Stimulated activated naive CD4-positive, alpha-beta T cell treated with Interleukin-2 at 50 U/mL for 16 hours (primary cell): ENCODE results near the gene LCNL1.

Source experiments
- DNase-seq: peaks from one replicate; lab custom pipeline; 2025; lab: John Stamatoyannopoulos, UW

The LCNL1 gene

DNA sequence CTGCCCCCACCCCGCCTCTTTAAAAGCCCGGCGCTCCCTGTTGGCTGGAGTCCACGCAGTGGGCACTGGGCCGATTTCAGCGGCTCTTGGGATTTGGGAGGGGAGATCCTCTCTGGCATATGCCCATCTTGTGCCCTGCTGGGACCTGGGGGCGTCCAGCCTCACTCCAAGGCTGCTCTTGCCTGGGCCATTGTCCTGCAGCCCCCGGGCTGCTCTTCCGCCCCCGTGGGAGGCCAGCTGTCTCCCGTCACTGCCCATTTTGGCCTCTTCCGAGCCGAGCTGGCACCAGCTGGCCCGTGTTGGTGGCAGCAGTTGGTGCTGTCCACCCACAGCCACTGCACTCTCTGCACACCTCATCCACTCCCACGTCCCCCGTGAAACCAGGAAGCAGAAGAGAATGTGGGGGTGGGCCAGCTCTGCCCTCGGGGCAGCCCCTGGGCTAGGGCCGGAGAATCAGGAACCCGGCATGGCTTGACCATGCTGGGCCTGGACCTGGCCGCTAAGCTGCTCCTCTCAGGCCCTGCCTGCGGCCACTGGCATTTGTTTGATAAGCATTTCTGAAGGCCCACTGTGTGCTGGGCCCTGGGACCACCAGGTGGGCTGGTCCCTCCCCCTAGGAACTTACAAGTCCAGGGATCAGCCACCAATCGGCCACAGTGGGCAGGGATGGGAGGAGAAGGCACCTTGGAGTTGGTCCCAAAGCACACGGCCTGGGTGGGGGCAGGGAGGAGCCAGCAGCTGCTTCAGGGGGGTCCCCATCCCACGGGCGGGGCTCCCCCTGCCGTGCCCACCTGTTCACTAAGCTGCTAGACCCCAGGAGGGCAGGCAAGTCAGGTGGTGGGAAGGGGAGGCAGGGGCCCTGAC lies 35.5 kb upstream of the LCNL1 start:
- DNase-seq, result no peak

DNA sequence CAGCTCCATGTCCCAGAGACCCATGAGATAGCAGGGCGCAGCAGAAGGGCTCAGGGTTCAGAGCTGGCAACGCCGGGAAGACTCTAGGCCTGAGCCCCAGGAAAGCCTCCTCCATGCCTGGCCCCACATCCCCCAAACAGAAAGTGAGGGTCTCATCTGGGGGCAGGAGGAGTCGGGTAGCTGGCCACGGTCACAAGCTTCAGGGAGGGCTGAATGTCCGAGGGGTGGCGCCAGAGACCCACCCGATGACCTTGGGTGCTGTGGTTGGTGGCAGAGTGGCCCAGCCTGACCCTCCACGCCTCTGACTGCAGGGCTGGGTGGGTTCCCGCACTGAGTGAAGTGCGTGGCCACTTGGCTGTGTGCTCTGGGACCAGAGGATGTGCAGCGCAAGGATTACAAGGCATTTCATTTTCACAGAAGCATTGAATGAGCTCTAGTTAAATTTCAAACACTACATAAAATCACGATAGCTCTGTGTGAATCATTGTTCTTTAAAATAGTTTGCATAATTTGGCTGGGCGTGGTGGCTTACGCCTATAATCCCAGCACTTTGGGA lies 34.8 kb upstream of the LCNL1 start:
- no peak for DNase-seq

DNA sequence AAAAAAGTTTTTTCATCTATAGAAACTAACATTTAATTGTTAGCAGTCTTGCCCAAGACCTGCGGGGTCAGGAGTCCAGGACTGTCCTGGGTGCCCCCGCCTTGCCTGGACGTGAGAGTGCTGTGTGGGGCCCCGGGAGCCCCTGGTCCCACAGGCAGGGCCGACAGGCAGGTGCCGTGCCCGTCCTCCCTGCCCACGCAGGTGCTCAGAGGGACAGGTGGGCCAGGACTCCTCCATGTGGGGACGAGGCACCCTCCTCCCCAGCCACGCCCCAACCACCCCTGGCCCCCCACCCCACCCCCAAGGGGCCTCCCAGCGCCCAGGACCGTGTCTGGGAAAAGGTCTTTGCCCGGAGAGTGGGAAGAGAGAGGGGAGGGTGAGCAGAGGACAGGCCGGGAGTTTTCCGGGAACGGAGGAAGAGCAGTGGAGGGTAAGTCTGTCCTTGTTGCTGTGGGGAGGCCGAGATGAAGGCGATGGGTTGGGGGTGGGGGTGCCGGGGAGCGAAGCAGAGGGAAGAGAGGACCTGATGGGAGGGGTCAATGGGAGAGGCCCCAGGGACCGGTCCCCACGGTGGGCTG lies 33.5 kb upstream of the LCNL1 start:
- DNase-seq, result no peak

DNA sequence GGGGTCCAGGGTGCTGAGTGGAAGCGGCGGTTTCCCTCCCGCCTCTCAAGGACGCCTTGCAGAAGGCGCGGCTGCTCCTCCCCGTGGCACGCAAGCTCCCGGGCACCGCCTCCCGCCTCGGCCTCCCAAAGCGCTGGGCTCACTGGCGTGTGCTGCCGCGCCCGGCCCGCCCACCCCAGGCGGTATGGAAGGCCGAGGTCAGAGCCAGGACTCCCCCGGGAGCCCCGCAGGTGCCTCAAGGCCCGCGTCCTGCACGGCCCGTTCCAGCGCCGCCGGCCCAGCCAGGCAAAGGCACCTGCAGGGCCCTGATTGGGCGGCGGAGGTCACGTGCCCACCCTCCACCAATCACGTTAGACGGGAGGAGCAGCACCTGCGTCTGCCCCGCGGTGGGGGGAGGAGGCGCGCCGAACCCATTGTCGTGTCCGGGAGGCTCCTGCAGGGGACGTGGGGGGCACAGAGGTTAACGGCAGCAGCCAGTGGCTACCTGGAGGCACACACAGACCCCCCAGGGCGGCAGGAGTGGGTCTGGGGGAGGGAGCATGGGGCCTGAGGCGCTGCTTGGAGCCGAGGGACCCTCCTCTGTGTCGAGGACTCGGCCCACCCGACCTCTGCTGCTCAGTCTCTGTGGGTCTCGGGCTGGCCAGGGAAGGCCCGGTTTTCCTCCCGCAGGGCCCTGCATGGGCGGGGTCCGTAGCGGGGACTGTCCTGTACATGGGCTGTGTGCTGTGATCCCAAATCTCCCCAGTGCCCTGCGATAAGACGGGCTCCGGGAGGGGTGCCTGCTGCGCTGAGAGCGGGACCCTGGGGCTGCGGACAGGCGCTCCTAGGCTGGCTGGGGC lies 32.8 kb upstream of the LCNL1 start:
- DNase-seq, result peak; percentile 94

DNA sequence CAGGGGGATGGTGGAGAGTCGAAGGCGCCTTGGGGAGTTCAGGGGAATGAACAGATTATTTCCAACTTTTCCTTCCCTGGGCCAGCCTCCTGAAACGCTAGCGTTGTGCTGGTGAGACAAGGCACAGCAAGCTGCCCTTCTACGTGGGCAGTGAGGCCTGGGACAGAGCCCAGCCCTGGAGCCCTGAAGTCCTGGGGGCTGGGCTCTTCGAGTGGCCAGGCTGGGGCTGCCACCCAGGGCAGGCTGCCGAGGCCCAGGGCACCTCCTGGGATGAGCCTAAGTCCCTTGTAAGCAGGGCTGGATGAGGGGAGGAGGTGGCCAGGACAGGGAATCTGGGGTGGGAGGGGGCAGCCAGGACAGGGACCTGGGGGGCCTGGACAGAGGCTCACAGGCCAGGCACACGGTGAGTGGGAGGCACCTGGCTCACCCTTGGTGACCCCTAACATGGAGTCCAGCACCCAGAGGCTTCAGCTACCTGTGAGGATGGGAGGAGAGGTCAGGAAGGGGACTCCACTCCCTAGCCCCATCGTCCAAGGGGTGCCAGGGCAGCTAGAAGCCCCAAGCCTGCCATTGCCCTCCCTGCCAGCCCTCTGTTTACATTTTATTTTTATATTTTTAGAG lies 32.0 kb upstream of the LCNL1 start:
- no peak for DNase-seq

DNA sequence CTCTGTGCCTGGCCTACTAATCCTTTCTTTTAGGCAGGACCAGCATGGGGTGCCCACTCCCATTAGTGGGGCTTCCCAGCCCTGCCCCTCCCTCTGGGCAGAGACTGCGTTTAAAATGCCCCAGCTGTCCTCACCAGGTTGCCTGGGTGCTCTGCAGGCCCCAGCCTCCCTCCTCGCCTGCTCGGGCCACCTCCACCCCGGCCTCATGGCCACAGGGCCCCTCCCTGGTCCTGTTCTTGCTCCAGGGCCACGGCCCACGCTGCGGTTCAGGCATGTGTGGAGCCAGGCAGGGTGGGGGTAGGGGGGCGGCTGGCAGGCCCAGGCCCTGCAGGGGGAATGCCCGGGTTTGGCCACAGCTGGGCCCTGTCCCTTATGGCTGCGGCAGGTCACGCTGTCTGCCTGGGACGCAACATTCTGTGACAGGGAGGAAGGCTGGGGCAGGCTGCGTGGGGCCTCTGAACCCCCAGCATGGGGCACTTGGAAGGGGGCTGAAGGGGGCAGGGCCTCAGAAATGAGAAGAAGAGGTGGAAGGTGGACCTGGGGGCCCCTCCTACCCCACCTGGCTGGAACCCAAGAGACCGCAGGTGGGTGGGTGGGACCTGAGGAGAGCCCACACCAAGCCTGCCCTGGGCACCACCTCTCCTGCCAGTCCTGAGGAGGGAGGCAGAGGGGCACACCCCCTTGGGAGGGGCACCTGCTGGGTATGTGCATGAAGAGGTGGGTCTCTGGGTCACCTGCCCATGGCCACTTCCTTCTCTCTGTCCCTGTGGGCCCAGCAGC lies 31.1 kb upstream of the LCNL1 start, which contains the start of gene LCN12:
Gene LCN12, plus strand, starts transcription at position 733 of the 780 bp plus-strand sequence. CDS start 55 bp downstream, outside the sequence.
- no peak for DNase-seq

DNA sequence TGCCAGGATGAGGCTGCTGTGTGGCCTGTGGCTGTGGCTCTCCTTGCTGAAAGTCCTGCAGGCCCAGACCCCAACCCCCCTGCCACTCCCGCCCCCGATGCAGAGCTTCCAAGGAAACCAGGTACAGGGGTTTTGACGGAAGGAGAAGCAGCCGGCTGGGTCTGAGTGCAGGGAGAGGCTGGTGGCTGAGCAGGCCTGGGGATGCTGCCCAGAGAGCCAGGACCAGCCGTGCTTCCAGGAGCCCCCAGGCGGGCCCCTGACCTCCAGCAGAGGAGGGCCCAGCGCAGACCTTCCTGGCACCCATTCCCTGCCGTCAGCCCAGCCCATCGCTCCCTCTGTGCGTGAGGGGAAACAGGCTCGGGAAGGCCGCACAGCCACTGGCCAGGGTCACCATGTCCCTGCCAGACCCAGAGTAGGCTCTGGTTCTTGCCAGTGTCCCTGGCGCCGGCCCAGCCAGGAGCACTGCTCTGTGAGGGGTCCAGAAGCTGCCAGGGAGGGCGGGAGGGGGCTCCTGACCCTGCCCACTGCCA lies 30.4 kb upstream of the LCNL1 start:
- no peak for DNase-seq

DNA sequence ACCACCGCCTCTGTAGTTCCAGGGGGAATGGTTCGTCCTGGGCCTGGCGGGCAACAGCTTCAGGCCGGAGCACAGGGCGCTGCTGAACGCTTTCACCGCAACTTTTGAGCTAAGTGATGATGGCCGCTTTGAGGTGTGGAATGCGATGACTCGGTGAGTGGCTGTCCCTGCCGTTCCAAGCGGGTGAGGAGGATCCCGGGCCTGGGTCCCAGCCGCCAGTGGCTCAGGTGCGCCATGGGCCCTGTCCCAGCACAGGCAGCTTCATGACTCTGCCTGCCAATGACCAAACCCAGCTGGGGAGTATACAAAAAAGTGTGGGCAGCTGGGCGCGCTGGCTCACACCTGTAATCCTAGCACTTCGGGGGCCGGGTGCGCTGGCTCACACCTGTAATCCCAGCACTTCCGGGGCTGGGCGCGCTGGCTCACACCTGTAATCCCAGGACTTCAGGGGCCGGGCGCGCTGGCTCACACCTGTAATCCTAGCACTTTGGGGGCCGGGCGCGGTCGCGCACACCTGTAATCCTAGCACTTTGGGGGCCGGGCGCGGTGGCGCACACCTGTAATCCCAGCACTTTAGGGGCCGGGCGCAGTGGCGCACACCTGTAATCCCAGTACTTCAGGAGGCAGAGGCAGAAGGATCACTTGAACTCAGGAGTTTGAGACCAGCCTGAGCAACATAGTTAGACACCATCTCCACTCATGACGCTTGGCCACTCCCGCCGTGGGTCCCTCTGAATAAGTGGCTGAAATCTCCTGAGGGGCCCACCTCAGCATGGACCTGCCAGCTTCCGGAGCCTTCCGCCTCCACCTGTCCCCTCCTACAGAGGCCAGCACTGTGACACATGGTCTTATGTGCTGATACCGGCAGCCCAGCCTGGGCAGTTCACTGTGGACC lies 29.7 kb upstream of the LCNL1 start:
- DNase-seq, result no peak

DNA sequence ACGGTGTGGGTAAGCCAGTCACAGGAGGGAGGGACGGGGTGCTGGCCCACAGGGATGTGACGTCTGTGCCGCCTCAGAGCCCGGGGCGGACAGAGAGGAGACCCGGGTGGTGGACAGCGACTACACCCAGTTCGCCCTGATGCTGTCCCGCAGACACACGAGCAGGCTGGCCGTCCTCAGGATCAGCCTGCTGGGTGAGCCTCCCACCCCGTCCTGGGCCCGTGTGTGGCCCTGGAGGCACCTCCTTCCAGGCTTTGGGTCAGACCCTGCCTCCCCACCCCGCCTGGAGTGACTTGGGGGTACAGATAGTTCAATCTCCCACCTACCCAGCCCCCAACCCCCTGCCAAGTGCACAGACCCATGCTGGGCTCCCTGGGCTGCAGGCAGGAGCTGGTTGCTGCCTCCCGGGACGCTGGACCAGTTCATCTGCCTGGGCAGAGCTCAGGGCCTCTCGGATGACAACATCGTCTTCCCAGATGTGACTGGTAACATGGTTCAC lies 29.0 kb upstream of the LCNL1 start:
- DNase-seq, result no peak

DNA sequence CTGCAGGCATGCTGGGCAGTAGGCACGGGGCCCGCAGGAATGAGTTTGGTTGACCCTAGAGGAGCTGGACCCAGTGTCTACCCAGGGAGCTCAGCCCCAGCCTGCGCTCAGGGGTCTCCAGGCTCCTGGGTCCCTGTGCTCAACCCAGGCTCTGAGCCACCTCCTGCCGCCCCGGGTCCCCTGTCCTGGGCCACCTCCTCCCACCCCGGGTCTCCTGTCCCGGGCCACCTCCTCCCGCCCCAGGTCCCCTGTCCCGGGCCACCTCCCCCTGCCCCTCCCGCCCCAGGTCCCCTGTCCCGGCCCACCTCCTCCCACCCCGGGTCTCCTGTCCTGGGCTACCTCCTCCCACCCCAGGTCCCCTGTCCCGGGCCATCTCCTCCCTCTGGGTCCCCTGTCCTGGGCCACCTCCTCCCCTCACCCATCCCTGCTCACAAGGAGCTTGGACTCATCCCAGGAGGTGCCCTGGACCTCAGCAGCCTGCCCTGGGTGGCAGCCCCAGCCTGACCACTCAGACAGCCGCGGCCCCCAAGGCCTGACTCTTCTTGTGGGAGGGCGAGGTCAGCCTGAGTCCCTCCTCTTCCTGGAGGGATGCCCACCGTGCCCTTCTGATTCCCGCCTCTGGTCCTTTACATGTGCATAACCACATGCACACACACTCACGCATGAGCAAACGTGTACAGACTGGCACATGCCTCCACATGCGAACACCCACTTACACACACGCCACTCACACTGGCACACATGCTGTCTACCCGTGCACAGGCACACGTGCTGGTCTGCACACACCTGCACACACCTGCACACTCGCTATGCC lies 28.3 kb upstream of the LCNL1 start:
- no peak for DNase-seq

DNA sequence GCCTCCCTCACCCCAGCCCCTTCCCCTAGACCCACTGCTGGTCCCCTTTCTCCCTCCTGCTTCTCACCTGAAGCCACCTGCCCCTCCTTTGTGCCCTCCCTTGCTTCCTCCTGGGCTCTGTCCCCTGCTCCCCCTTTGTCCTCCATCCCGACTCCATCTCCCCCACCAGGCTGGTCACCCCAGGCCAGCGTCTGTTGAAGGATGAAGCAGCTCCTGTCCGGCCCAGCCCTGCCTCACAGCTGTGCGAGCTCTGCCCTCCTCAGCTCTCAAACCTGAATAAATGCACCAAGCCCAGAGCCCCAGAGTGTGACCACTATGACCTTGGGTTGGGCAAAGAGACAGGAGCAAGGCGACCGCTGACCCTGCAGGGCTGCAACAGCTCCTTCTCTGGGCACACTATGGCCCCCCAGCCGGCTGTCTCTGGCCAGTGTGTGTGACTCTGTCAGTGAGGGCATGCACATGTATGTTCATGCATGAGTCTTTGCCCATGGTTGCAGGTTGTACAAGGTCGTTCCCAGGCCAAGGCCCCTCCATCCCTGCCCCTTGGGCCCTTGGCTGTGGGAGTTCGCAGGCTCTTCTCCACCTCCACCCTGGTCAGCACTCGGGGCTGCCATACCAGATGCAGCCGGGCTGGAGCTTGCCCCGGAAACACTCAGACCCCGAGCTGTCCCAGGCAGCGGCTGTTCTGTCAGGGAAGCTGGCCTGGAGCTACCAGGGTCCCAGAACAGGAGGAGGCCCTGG lies 27.4 kb upstream of the LCNL1 start:
- no peak for DNase-seq

DNA sequence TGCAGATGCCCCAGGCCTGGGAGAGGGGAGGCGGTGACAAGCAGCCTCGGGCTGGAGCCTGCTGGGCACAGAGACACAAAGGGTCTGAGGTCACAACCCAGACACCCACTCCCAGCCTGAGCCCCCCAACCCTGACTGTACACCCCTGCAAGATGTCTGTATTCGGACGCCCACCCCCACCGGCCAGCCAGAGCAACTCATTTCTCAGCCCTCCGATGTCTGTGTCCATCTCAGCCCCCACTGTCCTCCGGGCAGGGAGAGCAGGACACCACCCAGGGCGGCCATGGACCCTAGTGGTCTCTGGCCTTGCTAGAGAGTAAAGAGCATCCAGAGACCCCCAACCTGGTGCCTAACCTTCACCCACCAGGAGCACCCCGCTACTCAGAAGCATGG lies 26.9 kb upstream of the LCNL1 start:
- DNase-seq, result no peak

DNA sequence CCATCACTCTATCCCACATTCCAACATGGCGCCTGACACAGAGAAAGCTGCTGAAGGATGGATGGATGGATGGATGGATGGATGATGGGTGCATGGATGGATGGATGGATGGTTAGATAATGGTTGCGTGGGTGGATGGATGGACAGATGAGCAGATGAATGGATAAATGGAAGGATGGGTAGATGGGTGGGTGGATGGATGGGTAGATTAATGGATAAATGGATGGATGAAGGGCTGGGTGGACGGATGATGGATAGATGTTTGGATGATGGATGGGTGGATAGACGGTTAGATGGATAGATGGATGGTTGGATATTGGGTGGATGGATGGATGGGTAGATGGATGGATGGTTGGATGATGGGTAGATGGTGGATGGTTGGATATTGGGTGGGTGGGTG lies 26.2 kb upstream of the LCNL1 start:
- DNase-seq, result no peak

DNA sequence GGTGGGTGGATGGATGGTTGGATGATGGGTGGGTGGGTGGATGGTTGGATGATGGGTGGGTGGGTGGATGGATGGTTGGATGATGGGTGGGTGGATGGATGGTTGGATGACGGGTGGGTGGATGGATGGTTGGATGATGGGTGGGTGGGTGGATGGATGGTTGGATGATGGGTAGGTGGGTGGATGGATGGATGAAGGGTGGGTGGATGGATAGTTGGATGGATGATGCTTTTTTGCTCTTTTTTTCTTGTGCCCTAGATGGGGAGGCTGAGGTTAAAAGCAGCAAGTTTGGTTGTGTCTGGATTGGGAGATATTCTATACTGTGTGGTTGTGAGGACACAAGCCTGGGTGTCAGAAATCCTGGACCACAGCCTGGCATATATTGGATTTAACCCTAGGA lies 25.3 kb upstream of the LCNL1 start:
- DNase-seq, result no peak

DNA sequence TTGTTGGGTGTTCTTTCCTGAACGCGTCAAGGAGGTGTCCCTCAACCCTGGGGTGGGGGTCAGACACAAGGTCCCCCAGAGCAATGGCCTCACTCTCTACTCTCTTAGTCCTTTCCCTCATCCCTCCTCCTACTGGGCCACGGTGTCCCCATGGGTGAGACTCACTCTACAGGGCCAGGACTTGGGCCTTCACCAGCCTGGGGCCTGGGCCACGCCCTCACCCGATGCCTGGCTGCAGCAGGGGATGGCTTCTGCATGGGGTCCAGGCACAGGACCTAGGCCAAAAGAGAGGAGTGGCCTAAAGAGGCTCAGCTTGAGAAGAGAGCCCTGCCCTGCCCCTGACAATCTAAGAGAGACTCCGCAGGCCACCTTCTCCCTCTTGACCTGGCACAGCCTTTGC lies 24.9 kb upstream of the LCNL1 start:
- no peak for DNase-seq

DNA sequence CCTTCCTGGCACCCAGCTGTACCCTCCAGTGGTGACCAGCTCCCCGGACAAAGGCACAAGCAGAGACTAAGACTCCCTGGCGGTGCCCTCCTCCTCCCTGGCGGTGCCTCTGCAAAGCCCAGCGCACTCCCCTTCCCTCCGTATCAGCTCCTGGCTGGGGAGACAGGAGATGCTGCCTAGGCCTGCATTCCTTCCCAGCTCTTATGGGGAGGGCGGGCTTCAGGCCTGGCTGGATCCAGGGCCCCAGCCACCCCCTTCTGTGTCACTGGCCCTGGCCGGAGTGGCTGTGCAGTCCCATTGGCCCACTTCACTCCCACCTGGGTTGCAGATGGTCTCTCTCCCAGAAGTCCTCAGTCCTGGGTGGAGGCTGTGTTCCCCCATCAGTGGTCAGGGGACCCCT lies 24.3 kb upstream of the LCNL1 start:
- DNase-seq, result no peak

DNA sequence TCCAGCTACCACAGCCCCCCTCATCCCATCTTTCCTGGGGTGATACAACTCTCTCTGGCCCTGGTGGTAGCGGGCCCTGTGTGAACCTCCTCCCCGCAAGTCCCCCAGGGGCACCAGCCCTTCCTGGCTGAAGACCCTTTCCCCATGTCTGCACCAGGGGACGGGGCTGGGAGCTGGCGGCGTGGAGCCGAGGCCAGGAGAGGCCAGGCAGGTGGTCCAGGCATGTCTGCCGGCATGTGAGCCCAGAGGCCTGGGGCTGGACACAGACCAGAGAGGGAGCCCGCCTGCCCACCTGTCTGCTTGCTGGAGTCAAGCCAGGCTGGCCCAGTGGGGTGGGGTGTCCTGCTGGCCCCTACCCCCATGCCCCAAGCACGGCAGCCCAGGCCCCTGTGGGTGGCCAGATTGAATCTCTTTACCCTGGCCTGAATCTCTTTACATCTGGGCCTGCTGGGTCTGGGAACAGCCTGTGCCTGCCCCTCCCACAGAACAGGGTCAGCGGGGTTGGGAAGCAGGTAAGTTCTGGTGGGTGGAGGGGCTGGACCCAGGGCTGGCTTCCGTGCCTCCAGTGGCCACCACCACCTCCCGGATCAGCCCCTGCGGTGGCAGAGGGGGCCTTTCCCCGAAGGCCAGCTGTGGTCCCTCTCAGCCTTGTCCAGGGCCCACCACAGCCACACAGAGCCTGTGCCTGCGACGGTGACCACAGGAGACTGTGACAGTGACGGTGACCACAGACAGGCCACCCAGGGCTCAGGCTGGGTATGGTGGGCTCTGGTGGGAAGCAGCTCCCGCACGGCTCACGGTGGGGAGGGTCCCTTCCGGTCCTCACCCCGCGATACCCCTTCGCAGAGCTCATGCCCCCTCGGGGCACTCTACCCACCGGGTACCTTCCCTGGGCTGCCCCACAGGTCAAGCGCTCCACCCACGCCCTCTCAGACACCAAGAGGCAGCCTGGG lies 23.6 kb upstream of the LCNL1 start:
- DNase-seq, result no peak
